GM18868 (cell line): ENCODE measurements around the gene ZNF138.

Experiments used
- ATAC-seq: cut with Tn5 transposase; IDR thresholded peaks from one replicate; pipeline ENCODE4 v1.9.1; 2021; ENCODE audit warnings: mild to moderate bottlenecking, moderate library complexity; ENCODE audit not compliant: unreplicated experiment

ZNF138 gene

DNA sequence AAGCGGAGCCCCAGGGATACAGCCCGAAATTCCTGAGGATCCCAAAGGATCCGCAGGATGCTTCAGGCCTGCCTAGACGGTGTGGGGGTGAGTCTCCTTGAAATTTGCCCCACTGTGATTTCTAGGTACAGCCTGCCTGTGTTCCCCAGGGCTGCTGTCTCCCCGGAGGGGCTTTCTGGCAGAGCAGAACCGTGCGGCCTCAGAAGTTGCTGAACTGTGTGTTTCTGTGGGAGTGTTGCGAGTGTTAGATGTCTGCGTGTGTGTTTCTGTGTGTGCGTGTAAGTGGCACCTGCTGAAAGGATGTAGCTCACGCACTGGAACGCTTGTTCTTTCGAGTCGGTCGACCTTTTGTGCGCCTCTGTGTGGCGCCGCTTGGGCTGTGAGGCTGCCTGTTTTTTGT lies 81.0 kb downstream of the ZNF138 start:
- no peak for ATAC-seq

- ATAC-seq = no peak
Observed at GRCh38 chr7:64875658-64876406, 81.6 kb downstream of the ZNF138 start.

GRCh38 chr7:64876792-64877713 lies 82.8 kb downstream of the ZNF138 start:
- no peak for ATAC-seq

DNA sequence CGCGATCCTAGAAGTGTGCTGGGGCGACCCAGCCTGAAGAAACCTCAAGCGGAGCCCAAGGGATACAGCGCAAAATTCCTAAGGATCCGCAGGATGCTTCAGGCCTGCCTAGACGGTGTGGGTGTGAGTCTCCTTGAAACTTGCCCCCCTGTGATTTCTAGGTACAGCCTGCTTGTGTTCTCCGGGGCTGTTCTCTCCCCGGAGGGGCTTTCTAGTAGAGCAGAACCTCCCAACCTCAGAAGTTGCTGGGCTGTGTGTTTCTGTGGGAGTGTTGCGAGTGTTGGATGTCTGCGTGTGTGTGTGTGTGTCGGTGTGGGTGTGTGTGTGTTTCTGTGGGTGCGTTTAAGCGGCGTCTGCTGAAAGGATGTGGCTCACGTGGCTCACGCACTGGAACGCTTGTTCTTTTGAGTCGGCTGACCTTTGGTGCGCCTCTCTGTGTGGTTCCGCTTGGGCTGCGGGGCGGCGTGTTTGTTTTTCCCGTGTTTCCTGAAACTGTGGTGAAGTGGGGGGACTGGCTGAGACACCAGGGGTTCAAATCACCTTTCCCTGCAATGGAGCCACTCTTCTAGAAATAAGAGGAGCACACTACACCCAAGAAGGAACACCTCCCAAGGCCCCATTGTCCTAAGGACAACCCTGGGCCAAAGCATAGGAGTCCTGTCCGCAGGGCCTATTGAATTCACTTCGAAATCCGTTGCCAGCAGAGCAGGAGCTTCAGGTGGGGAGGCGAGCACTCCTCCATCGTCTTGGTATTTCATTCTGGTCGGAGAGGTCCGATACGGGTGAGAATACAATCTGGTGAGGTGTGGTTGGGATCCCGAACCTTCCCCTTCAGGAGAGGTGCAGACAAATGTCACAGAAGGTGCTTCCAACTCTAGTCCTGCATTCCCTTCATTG lies 83.7 kb downstream of the ZNF138 start:
- ATAC-seq = no peak

GRCh38 chr7:64878684-64879083 lies 84.5 kb downstream of the ZNF138 start:
- ATAC-seq = no peak

DNA sequence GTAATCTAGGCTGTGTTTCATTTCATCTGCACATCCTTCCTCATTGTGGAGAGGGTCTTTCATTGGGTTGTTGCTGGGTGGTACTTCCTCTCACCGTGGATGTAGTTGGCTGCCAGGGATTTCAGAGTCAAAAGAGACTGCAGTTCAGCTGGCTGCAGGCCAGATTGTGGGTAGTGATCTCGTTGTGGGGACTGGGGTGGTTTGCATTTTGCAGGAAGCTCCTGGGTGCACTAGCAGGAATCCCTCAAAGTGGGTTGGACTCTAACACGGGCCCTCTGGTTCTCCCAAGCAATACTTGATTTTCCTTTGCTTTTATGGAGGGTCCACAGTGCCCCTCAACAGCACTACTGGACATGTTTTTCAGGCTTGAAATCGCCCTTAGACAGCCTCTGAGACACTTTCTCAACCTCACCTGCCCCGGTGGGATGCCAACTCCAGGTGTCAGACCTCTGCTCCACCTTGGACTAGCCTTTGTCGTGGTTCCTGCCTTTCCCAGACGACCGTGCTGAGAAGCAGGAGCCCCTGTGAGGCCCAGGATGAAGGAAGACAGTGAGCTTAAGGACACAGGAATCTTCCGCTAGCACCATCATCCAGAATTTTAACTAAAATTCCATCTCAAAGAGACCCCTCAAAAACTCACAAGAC lies 85.0 kb downstream of the ZNF138 start:
- no peak for ATAC-seq

DNA sequence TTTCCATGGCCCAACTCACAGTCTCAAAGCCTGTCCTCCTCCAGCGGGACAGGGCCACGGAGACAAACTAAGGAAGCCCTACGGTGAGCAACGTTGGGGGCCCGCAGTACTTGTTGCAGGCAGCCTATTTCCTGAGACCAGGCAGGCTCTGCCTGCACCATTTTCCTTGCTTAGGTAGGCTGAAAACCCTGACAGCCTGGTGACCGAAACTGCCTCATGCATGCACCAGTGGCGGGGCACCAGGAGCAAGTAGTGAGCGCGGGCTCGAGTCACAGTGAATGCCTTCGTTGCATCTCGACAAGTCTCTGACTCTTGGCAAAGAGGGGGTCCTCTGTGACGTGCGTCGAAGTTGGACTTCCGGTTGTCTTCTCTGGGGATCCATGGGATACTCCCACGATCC lies 85.6 kb downstream of the ZNF138 start:
- ATAC-seq = no peak

- no peak for ATAC-seq
Observed at GRCh38 chr7:64880322-64881297, 86.4 kb downstream of the ZNF138 start.

DNA sequence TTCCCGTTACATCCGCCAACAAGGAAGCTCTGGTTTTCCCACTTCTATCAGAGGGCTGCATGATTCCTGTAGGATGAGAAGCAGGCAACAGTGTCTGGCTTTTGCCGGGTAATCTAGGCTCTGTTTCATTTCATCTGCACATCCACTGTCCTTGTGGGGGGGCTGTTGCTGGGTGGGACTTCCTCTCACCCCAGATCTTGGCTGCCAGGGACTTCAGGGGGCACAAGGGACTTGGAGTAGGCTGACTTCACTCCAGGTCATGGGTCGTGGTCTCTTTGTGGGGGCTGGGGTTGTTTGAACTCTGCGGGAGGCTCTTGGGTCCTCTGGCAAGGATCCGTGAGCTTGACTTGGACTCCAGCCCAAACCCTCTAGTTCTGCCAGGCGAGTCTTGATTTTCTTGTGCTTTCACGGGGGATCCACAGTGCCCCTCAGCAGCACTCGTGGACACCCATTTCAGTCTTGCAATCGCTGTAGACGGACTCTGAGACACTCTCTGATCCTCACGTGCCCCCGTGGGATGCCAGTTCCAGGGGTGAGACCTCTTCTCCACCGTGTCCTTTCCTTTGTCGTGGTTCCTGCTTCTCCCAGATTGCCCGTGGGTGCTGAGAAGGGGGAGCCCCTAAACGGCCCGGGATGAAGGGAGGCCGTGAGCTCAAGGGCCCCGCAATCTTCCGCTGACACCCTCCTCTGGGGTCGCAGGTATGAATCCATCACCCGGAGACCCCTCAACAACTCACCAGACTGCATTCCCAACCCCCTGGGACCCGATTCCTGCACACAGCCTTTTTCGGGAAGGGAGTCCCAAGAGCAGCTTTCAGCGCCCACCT lies 87.4 kb downstream of the ZNF138 start:
- no peak for ATAC-seq

DNA sequence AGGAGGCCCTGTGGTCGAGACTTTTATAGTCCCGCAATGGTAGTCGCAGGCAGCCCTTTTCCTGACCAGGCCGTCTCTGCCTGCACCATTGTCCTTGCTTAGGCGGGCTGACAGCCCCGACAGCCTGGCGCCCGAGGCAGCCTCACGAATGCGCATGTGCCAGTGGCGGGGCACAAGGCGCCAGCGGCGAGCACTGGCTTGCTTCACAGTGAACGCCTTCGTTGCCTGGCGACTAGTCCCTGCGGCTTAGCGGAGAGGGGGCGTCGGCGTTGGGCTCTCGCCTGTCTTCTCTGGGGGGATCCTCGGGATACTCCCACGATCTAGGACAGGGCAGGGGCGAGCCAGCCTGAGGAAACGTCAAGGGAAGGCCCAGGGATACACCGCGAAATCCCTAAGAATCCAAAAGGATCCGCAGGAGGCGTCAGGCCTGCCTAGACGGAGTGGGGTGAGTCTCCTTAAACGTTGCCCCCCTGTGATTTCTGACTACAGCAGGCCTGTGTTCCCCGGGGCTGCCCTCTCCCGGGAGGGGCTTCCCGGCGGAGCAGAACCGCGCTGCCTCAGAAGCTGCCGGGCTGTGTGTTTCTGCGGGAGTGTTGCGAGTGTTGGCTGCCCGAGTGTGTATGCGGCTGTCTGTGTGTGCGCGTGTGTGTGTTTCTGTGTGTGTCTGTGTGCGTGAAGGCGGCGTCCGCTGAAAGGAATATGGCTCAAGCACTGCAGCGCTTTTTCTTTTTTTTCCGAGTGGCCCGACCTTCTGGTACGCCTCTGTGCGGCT lies 88.3 kb downstream of the ZNF138 start:
- peak; percentile 53 for ATAC-seq
